Hematopoietic multipotent progenitor cell (in vitro differentiated cells): Measurements from ENCODE around the gene SNRNP200. TPM values are rescaled to one million over a fixed set of nuclear protein-coding genes. Genes with fewer than 3 reads are reported as not detected.

ENCODE experiments used
- DNase-seq, 3 donors: peaks; one replicate each; pipeline ENCODE4 v3.0.0-alpha.2; 2011 to 2015; ENCODE audit warnings: low read depth in 2 of 3, low spot score in 2 of 3
- total RNA-seq: library from RNA; depleted of rRNA; stranded (reverse); fragments of >200 nt; gene quantifications from one replicate; pipeline ENCODE4 v1.2.3, GENCODE V29; 2012

SNRNP200 gene
- total RNA-seq, 1 donor: 149 TPM

GRCh38 chr2:96253006-96253405, 52.3 kb downstream of the SNRNP200 start:
- no peak for DNase-seq

GRCh38 chr2:96252526-96252925, 52.8 kb downstream of the SNRNP200 start:
- no peak for DNase-seq

GRCh38 chr2:96251721-96252292, 53.5 kb downstream of the SNRNP200 start:
- DNase-seq: no peak

- DNase-seq: no peak
Measured at GRCh38 chr2:96250188-96250587, 55.2 kb downstream of the SNRNP200 start.

GRCh38 chr2:96249654-96250053, 55.7 kb downstream of the SNRNP200 start:
- no peak for DNase-seq

- no peak for DNase-seq
Measured at GRCh38 chr2:96248624-96249023, 56.7 kb downstream of the SNRNP200 start.

GRCh38 chr2:96247896-96248295, 57.5 kb downstream of the SNRNP200 start:
- no peak for DNase-seq

- no peak for DNase-seq
Measured at GRCh38 chr2:96247009-96247408, 58.3 kb downstream of the SNRNP200 start.

- DNase-seq: peak in 1 of 3 donors; percentile 39
Measured at GRCh38 chr2:96245609-96246390, 59.5 kb downstream of the SNRNP200 start.

- no peak for DNase-seq
Measured at GRCh38 chr2:96243843-96244242, 61.5 kb downstream of the SNRNP200 start.

- peak in 2 of 3 donors; percentile 64 to 76 for DNase-seq
Measured at GRCh38 chr2:96241900-96242611, 63.3 kb downstream of the SNRNP200 start.

- no peak for DNase-seq
Measured at GRCh38 chr2:96241227-96241626, 64.1 kb downstream of the SNRNP200 start.

- no peak for DNase-seq
Measured at GRCh38 chr2:96240341-96241038, 64.9 kb downstream of the SNRNP200 start.

- no peak for DNase-seq
Measured at GRCh38 chr2:96239745-96240264, 65.5 kb downstream of the SNRNP200 start.

- DNase-seq: no peak
Measured at GRCh38 chr2:96239091-96239490, 66.3 kb downstream of the SNRNP200 start.

GRCh38 chr2:96238266-96238665, 67.1 kb downstream of the SNRNP200 start:
- no peak for DNase-seq

GRCh38 chr2:96236882-96237281, 68.5 kb downstream of the SNRNP200 start:
- DNase-seq: no peak

GRCh38 chr2:96233880-96234316, 71.4 kb downstream of the SNRNP200 start:
- peak in 2 of 3 donors; percentile 27 to 44 for DNase-seq

- DNase-seq: no peak
Measured at GRCh38 chr2:96233436-96233835, 71.9 kb downstream of the SNRNP200 start.

- no peak for DNase-seq
Measured at GRCh38 chr2:96231316-96231715, 74.0 kb downstream of the SNRNP200 start.
